Measurements from ENCODE around the gene C16orf54.
"Not testable (repeated sequence)": the region's sequence is repeated elsewhere in the genome, so short reads cannot be mapped to it uniquely, and the experiment has no call there.

The C16orf54 gene

GRCh38 chr16:29700253-29700987 is 45.4 kb downstream of the C16orf54 start:
- no peak overlapping the region for H3K4me3 ChIP-seq (ENCODE audit: low read depth, low read length)
- peak; percentile 89 for TF ChIP-seq CTCF (IDR thresholded peaks at IDR 0.05; ENCODE audit: low read depth, low read length)

GRCh38 chr16:29699324-29700219 is 46.2 kb downstream of the C16orf54 start:
- H3K4me3 ChIP-seq (ENCODE audit: low read depth, low read length) = no peak overlapping the region
- TF ChIP-seq CTCF (IDR thresholded peaks at IDR 0.05; ENCODE audit: low read depth, low read length) = no peak

DNA sequence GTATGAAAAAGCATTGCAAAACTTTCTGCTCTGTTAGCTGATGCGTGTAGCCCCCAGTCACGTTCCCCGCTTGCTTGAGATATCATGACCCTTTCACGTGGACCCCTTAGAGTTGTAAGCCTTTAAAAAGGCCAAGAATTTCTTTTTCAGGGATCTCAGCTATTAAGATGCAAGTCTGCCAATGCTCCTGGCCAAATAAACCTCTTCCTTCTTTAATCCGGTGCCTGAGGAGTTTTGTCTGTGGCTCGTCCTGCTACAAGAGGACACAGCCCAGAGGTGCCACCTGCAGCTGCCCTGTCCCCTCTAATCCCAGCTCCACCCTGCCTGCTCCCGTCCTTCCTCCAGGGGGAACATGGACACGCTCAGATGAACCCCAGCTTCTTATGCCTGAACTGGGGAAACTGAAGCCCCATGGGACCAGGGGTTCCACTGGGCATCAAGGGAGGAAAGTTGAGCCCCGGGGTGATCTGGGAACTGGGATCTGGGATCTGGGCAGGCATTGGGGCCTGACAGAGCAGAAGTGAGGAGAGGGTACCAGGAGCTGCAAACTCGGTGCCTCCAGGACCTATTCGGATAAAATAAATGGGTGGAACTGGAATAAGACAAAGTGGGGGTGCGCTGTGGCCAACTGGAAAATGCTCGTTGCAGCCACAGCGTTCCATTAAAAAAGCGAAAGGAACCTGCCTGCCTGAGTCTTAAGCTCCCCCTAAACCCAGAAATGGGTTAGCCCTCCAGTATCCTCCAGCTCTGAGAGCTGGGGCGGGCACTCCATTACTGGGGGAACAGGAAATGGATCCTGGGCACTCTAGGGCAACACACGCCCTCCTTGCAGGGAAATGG is 47.1 kb downstream of the C16orf54 start:
- no peak overlapping the region for H3K4me3 ChIP-seq (ENCODE audit: low read depth, low read length)
- TF ChIP-seq CTCF (IDR thresholded peaks at IDR 0.05; ENCODE audit: low read depth, low read length) = no peak

DNA sequence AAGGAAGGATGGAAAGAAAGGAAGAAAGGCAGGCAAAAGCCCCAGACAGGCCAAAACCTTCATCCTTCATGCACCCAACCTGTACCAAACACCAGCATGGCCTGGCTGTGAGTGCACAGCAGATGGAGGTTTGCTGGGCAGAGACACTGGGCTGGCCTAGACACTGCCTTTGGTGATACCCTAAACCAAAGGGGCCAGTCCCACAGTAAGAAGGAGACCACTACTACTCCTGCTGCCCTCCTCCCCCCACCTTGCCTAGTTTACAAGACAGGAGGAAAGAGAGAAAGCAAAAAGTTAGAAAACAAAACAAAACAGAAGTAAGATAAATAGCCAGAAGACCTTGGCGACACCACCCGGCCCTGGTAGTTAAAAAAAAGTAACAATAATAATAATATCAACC is 47.7 kb downstream of the C16orf54 start:
- no peak overlapping the region for H3K4me3 ChIP-seq (ENCODE audit: low read depth, low read length)
- no peak for TF ChIP-seq CTCF (IDR thresholded peaks at IDR 0.05; ENCODE audit: low read depth, low read length)

DNA sequence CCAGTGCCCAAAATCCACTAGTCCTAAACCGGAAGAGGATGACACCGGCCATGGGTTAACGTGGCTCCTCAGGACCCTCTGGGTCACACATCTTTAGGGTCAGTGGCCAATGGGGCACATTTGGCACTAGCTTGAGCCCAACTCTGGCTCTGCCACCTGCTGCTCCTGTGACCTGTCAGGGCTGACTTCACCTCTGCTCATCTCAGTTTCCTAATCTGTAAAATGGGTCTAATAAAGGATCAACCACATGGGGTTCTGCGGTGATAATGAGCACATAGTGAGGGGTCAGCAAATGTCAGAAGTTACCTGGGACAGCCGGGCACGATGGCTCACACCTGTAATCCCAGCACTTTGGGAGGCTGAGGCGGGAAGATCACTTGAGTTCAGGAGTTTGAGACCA is 48.4 kb downstream of the C16orf54 start:
- H3K4me3 ChIP-seq (ENCODE audit: low read depth, low read length) = no peak overlapping the region
- no peak for TF ChIP-seq CTCF (IDR thresholded peaks at IDR 0.05; ENCODE audit: low read depth, low read length)

DNA sequence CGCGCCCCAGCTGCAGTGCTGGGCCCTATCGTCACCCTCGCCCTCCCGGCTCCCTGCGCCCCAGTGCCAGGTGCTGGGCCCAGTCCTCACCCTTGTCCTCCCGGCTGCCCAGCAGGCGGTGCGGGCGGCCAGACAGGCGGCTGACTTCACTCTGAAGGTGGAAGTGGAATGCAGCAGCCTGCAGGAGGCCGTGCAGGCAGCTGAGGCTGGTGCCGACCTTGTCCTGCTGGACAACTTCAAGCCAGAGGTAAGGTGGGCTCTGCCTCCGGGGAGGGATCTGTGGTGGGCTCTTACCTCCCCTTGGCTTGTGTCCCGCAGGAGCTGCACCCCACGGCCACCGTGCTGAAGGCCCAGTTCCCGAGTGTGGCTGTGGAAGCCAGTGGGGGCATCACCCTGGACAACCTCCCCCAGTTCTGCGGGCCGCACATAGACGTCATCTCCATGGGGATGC is 48.9 kb downstream of the C16orf54 start:
- no peak overlapping the region for H3K4me3 ChIP-seq (ENCODE audit: low read depth, low read length)
- no peak for TF ChIP-seq CTCF (IDR thresholded peaks at IDR 0.05; ENCODE audit: low read depth, low read length)

GRCh38 chr16:29695675-29696074 is 50.1 kb downstream of the C16orf54 start:
- H3K4me3 ChIP-seq (ENCODE audit: low read depth, low read length) = not testable (repeated sequence)

Data from WI38 (cell line).